Measurements from ENCODE around the gene OBSCN.

The OBSCN gene, protein sequence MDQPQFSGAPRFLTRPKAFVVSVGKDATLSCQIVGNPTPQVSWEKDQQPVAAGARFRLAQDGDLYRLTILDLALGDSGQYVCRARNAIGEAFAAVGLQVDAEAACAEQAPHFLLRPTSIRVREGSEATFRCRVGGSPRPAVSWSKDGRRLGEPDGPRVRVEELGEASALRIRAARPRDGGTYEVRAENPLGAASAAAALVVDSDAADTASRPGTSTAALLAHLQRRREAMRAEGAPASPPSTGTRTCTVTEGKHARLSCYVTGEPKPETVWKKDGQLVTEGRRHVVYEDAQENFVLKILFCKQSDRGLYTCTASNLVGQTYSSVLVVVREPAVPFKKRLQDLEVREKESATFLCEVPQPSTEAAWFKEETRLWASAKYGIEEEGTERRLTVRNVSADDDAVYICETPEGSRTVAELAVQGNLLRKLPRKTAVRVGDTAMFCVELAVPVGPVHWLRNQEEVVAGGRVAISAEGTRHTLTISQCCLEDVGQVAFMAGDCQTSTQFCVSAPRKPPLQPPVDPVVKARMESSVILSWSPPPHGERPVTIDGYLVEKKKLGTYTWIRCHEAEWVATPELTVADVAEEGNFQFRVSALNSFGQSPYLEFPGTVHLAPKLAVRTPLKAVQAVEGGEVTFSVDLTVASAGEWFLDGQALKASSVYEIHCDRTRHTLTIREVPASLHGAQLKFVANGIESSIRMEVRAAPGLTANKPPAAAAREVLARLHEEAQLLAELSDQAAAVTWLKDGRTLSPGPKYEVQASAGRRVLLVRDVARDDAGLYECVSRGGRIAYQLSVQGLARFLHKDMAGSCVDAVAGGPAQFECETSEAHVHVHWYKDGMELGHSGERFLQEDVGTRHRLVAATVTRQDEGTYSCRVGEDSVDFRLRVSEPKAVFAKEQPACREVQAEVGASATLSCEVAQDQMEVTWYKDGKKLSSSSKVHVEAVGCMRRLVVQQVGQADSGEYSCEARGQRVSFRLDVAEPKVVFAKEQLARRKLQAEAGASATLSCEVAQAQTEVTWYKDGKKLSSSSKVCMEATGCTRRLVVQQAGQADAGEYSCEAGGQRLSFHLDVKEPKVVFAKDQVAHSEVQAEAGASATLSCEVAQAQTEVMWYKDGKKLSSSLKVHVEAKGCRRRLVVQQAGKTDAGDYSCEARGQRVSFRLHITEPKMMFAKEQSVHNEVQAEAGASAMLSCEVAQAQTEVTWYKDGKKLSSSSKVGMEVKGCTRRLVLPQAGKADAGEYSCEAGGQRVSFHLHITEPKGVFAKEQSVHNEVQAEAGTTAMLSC (N-terminal part only)

GRCh38 chr1:228207851-228208821 is at the start of gene OBSCN:
OBSCN (plus strand) TSS chr1:228208044; CDS start chr1:228211784, 3,740 bp downstream.
- TF ChIP-seq, protein P1, sequence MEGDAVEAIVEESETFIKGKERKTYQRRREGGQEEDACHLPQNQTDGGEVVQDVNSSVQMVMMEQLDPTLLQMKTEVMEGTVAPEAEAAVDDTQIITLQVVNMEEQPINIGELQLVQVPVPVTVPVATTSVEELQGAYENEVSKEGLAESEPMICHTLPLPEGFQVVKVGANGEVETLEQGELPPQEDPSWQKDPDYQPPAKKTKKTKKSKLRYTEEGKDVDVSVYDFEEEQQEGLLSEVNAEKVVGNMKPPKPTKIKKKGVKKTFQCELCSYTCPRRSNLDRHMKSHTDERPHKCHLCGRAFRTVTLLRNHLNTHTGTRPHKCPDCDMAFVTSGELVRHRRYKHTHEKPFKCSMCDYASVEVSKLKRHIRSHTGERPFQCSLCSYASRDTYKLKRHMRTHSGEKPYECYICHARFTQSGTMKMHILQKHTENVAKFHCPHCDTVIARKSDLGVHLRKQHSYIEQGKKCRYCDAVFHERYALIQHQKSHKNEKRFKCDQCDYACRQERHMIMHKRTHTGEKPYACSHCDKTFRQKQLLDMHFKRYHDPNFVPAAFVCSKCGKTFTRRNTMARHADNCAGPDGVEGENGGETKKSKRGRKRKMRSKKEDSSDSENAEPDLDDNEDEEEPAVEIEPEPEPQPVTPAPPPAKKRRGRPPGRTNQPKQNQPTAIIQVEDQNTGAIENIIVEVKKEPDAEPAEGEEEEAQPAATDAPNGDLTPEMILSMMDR (conservative IDR thresholded peaks at IDR 0.05) = no peak
- no peak within 1 kb of the TSS for H3K27ac ChIP-seq

DNA sequence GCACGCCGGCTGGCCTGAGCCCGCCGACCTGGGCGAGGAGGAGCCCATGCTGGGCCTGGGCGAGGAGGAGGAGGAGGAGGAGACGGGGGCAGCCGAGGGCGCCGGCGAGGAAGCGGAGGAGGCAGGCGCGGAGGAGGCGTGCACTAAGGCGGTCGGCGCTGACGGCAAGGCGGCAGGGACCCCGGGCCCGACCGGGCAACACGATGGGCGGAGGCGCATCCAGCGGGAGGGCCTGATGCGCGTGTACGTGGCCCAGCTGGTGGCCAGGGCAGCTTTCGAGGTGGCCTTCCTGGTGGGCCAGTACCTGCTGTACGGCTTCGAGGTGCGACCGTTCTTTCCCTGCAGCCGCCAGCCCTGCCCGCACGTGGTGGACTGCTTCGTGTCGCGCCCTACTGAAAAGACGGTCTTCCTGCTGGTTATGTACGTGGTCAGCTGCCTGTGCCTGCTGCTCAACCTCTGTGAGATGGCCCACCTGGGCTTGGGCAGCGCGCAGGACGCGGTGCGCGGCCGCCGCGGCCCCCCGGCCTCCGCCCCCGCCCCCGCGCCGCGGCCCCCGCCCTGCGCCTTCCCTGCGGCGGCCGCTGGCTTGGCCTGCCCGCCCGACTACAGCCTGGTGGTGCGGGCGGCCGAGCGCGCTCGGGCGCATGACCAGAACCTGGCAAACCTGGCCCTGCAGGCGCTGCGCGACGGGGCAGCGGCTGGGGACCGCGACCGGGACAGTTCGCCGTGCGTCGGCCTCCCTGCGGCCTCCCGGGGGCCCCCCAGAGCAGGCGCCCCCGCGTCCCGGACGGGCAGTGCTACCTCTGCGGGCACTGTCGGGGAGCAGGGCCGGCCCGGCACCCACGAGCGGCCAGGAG is 49.5 kb upstream of the OBSCN start:
- TF ChIP-seq, protein P1 (conservative IDR thresholded peaks at IDR 0.05) = no peak

GRCh38 chr1:228159008-228159665 is 48.7 kb upstream of the OBSCN start:
- TF ChIP-seq, protein P1 (conservative IDR thresholded peaks at IDR 0.05) = no peak
- H3K27ac ChIP-seq = no peak overlapping the region

More for the DNA sequence above, 49.5 kb upstream of the OBSCN start:
- H3K27ac ChIP-seq = no peak overlapping the region

- H3K27ac ChIP-seq = no peak overlapping the region
- TF ChIP-seq, protein P1 (conservative IDR thresholded peaks at IDR 0.05) = no peak
These were observed 47.6 kb upstream of the OBSCN start for GRCh38 chr1:228160201-228160761.

DNA sequence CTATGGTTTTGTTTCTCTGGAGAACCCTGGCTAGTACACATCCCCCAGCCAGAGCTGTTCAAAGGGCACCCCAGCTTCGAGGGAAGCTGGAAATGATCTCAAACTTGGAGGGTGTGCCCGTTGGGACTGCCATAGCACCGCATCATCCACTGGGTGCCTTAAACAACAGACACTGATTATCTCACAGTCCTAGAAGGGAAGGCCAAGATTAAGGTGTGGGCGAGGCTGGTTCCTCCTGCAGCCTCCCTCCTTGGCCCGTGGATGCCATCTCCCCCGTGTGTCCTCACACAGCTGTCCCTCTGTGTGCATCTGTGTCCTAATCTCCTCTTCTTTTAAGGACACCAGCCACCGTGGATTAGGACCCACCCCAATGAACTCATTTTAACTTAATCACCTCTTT is 46.5 kb upstream of the OBSCN start:
- H3K27ac ChIP-seq = no peak overlapping the region
- TF ChIP-seq, protein P1 (conservative IDR thresholded peaks at IDR 0.05) = no peak

Data from VCaP (cell line).